CD4-positive, alpha-beta T cell treated with Interleukin-4 for 1 hour (primary cell): ENCODE data around the gene VSX1.

Source experiments
- DNase-seq, 2 donors: peaks; one replicate each; pipeline ENCODE4 v3.0.0-alpha.2; 2020 to 2022

VSX1 gene

GRCh38 chr20:25038591-25039015 lies 43.3 kb downstream of the VSX1 start:
- DNase-seq, result no peak

DNA sequence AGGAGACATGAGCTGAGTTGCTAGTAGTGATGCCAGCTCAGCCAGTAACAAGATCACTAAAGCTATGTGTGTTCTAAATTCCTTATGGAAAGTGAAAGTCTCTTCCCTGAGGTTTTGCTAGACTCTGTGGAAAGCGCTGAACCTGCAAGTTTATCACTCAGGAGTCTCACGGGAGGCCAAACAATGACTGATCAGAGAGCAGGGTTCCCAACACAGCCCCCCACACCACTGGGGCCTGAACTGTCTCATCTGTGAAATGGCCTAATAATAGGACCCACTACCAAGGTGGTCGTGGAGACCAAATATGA lies 43.9 kb downstream of the VSX1 start:
- DNase-seq, result no peak

GRCh38 chr20:25037288-25038102 lies 44.4 kb downstream of the VSX1 start:
- no peak for DNase-seq

DNA sequence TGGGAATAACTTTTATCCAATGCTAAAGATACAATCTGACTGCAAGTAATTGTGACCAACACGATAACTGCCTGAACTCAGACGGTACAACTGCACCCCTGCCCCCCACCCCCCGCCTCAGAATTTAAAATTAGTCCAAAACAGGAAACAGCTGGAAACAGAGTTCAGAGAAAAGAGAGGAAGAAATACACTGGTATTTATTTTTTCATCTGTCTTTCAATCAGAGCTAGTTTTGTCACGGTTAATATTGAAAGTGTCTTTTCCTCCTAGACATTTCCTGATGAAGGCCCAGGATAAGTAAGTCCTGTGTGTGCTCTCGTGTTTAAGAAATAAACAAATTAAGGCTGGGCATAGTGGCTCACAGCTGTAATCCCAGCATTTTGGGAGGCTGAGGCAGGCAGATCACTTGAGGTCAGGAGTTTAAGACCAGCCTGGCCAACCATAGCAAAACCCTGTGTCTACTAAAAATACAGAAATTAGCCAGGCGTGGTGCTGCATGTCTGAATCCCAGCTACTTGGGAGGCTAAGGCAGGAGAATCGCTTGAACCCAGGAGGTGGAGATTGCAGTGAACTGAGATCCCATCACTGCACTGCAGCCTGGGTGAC lies 45.5 kb downstream of the VSX1 start:
- no peak for DNase-seq

DNA sequence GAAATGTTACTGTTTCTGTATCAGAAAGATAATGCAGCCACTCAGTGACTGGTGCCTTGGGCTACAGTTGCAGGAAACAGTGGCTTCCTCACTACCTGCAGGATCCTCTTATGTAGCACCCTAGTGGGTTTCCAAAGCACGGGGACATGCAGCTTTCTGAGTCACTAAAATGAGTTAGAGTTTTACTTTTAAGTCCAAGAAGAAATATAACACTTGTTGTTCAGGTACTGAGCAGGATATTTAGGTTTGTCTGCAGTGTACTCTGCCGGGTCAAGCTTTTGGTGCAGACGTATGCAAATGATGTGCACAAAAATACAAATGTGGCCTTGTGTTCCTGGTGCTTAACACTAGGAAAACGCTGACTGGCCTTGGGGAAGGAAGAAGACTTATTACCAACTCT lies 46.0 kb downstream of the VSX1 start:
- DNase-seq, result no peak

- DNase-seq, result no peak
Measured at GRCh38 chr20:25033924-25034300, 48.0 kb downstream of the VSX1 start.

DNA sequence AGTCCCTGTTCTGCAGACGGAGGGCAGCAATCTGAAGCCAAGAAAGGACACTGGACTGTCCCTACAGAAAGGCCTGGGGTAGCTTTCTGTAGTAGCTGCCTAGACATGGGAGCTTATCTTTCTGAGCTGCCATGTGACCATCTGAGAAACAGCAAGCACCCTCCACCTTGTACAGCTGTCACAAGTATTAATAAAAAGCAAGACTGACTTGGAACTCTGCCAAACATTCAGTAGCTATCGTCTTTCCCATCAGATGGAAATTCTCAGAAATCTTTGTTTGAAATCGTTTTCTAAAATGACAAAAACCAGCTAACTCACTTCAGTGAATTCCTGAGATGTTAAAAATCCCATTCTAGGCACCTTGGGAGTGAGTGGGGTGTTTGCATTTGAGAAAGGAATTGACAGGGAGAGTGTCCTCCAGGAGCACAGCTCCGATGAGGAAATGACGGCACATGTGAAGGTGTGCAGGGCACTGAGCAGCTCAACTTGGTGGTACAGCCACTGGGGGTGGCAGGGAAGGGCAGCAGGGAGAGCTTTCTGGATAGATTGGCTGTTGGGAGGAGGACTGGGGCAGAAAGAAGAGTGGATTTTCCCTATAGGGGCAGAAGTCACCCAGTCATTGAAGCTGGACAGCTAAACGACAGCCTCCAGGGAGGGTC lies 48.5 kb downstream of the VSX1 start:
- no peak for DNase-seq

DNA sequence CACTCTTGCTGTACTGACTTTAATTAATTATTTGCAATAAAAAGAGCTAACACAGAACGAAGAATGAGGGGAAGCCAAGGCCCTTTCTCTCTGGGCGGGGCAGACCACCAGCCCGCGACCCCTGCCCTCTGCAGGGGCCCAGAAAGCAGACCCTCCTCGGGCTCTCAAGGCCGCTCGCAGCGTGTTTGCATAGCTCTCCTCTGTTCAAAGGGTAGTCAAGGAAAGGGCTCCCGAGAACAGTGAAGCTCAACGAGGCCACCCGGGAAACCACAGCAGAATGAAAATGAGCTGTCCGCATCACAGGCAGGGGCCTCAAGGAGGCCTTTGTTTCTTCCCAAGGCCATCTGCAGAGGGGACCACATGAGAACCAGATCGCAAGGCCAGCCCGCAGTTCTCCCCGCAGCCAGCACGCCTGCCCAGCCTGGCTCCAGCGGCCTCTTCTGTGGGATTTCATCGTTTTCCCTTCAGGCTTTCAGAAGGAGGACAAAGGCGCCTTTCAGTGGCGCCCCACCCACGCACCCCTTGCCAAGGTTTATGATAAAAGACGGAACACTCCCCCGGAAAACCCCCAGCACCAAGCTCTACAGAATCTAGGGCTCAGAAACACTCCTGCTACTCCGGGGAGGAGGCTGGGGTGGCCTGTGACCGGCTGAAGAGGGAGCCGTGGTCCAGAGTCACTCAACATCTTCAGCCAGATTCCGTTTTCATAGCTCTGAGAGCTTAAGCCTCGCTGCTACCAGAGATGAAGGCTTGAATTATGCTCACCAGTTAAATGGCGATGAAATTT lies 49.3 kb downstream of the VSX1 start:
- DNase-seq, result no peak

DNA sequence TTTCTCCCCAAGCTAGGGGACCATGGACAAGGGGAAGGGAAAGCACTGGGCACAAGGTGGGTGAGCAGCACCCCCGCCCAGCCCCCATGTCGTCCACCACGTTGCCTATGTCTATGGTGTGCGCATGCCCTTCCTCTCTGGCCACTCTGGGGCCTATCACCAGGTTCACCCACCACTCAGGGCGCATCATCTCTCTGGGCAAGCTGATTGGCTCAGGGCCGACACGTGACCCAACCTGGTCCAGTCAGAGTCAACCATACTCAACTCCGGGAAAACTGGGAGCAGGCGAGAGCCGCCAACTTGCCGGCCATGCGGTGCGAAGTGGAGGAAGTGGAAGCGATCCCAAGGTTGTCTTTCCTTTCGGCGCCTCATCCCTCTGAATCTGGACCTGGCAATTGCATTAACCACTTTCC lies 49.9 kb downstream of the VSX1 start:
- DNase-seq, result no peak

GRCh38 chr20:25031241-25031640 lies 50.7 kb downstream of the VSX1 start:
- no peak for DNase-seq

GRCh38 chr20:25030649-25031207 lies 51.2 kb downstream of the VSX1 start:
- no peak for DNase-seq

GRCh38 chr20:25030007-25030648 lies 51.8 kb downstream of the VSX1 start:
- DNase-seq, result no peak

DNA sequence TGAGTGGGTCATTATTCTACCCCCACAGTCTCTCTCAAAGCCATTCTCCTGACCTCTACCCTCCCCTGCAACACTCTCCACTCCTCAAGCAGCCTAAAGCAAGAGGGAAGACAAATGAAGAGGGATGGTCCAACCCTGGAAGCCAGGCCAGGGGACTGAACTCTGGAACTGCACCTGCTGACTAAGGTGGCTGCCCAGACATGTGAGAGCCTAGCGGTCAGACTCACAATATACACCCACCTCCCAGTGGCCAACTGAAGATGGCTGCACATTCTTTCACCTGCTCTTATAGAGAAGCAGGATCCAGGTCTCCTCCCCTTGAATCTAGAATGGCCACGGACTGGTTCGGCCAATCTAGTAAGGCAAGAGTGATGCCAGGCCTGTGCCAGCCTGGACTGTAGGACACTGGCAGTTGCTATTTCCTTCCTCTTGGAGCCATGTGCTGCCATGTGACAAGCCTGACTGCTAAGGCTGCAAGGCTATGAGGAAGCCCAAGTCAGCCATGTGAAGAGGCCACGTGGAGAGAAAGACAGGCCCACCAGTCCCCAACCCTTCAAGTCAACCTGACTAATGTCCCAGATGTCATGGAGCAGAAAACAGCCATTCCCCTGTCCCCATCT lies 55.8 kb downstream of the VSX1 start:
- no peak for DNase-seq
